HG02943 (cell line): ENCODE measurements around the gene DEFB131A.
"Not testable (repeated sequence)": the region's sequence is repeated elsewhere in the genome, so short reads cannot be mapped to it uniquely, and the experiment has no call there.

ENCODE experiments used
- ATAC-seq: cut with Tn5 transposase; IDR thresholded peaks from one replicate; pipeline ENCODE4 v1.9.1; 2021; ENCODE audit warnings: mild to moderate bottlenecking, low read depth, moderate library complexity; ENCODE audit not compliant: unreplicated experiment

The DEFB131A gene

GRCh38 chr4:9444114-9444513 is at the start of gene DEFB131A:
Gene DEFB131A, plus strand, starts transcription at chr4:9444414. Its CDS starts 120 bp downstream, at chr4:9444534.
- ATAC-seq, result not testable (repeated sequence)

GRCh38 chr4:9405774-9406173 is 38.4 kb upstream of the DEFB131A start:
- not testable (repeated sequence) for ATAC-seq

GRCh38 chr4:9406491-9406890 is 37.7 kb upstream of the DEFB131A start:
- ATAC-seq, result not testable (repeated sequence)

GRCh38 chr4:9409793-9410192 is 34.4 kb upstream of the DEFB131A start:
- ATAC-seq, result no peak

GRCh38 chr4:9421884-9422455 is 22.2 kb upstream of the DEFB131A start:
- not testable (repeated sequence) for ATAC-seq

- not testable (repeated sequence) for ATAC-seq
Measured at GRCh38 chr4:9425916-9426315, 18.3 kb upstream of the DEFB131A start.

- ATAC-seq, result not testable (repeated sequence)
Measured at GRCh38 chr4:9430061-9430460, 14.2 kb upstream of the DEFB131A start.

GRCh38 chr4:9433320-9433719 is 10.9 kb upstream of the DEFB131A start:
- not testable (repeated sequence) for ATAC-seq

GRCh38 chr4:9436728-9437127 is 7.5 kb upstream of the DEFB131A start:
- ATAC-seq, result not testable (repeated sequence)

GRCh38 chr4:9442355-9442754 is 1.9 kb upstream of the DEFB131A start:
- not testable (repeated sequence) for ATAC-seq

- not testable (repeated sequence) for ATAC-seq
Measured at GRCh38 chr4:9444681-9445080, 467 bp downstream of the DEFB131A start.

- not testable (repeated sequence) for ATAC-seq
Measured at GRCh38 chr4:9452251-9452650, 8.0 kb downstream of the DEFB131A start.

- ATAC-seq, result not testable (repeated sequence)
Measured at GRCh38 chr4:9454284-9454683, 10.1 kb downstream of the DEFB131A start.

- ATAC-seq, result not testable (repeated sequence)
Measured at GRCh38 chr4:9455046-9455445, 10.8 kb downstream of the DEFB131A start.

GRCh38 chr4:9479466-9479865 is 35.3 kb downstream of the DEFB131A start:
- ATAC-seq, result not testable (repeated sequence)

- ATAC-seq, result not testable (repeated sequence)
Measured at GRCh38 chr4:9480066-9480465, 35.9 kb downstream of the DEFB131A start.

GRCh38 chr4:9482871-9483270 is 38.7 kb downstream of the DEFB131A start:
- ATAC-seq, result not testable (repeated sequence)

GRCh38 chr4:9483682-9484081 is 39.5 kb downstream of the DEFB131A start:
- not testable (repeated sequence) for ATAC-seq

- ATAC-seq, result not testable (repeated sequence)
Measured at GRCh38 chr4:9486880-9487279, 42.7 kb downstream of the DEFB131A start.

GRCh38 chr4:9488796-9489195 is 44.6 kb downstream of the DEFB131A start:
- ATAC-seq, result not testable (repeated sequence)

- ATAC-seq, result not testable (repeated sequence)
Measured at GRCh38 chr4:9490496-9490895, 46.3 kb downstream of the DEFB131A start.

GRCh38 chr4:9490986-9491385 is 46.8 kb downstream of the DEFB131A start:
- not testable (repeated sequence) for ATAC-seq
